ENCODE results near the gene SCN2B.

The SCN2B gene, protein sequence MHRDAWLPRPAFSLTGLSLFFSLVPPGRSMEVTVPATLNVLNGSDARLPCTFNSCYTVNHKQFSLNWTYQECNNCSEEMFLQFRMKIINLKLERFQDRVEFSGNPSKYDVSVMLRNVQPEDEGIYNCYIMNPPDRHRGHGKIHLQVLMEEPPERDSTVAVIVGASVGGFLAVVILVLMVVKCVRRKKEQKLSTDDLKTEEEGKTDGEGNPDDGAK

DNA sequence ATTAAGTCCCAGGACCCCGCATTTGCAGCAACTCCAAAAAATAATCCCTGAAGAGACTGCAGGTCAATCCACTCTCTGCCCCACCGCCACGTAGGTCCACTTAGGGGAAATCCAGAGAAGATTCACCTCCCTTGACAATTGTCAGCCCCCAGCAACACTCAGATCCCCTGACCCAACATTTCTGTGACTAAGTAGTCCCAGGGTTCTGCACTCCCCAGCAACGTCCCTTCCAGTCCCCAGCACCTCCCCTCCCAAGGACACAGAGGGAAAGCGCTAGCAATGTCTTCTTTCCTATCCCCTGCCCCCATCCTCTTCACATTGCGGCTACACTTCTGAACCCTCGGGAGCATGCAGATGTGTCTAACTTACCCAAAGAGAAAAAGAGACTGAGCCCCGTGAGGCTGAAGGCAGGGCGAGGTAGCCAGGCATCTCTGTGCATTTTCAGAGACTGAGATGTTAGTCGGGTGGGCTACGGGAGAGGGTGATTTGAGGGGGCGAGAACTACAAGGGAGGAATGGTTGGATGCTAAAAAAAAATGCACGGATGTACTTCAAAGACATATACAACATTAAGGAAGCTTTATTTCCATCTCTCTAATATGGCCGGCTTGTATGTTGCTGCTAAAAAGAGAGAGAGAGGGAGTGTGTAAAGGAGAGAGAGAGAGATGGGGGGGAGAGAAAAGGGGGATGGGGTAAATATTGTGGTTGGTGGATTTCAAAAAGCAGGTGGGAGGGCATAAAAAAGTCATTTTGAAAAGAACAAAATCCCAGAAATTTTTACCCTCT, at the start of gene SCN2B:
Gene SCN2B, minus strand, starts transcription at position 647 of the 785 bp plus-strand sequence. Its CDS starts 208 bp downstream, at position 439.
- DNase-seq (ENCODE audit: low read depth) = no peak

DNA sequence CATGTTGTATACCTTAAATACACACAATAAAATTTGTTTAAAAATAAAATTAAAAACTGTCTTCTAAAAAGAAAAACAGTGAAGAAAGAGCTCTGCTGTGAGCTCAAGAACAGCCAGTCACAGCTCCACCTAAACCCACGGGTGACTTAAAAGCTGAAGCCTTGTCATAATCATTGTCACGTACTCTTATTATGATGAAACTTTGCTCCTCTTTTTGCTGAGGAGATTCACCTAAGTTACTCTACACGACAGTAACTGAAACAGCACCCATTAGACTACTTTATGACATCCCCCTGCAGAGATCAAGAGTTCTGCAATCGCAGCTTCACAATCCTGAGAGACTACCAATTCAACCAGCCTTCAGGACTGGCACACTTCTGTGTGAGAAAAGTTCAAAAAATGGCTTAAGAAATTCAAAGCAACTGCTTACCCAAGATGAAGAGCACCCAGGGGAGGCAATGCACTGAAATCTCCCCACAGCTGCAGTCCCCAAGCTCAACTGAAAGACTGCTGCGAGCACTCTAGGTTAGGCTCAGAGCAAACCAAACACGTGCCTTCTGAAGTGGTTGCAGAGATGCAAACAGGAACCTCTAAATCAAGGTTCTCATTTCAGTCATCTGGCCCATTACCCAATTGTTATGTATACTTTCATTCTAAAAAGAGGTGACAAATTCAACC, 48.2 kb upstream of the SCN2B start, which contains the start of gene JAML:
Gene JAML, minus strand, starts transcription at position 501 of the 678 bp plus-strand sequence. CDS start 10,145 bp downstream, outside the sequence.
- DNase-seq (ENCODE audit: low read depth) = no peak

DNA sequence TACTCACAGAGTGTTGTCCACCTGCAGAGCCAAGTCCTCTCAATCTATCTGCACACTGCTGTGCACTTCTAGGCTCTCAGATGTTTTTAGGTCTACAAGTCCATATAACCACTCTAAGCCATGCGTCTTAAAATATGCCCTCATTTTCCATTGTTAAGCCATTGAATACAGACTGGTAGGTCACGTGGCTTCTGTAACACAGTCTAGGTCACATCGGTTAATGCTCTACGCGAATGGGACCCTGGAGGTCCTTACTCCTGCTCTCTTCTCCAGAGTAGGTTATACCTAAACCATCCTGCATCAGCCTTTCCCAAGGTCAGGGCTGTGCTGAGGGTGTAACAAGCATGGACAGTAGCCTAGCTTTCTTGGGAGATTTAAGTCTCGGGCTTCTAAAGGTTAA, 47.6 kb upstream of the SCN2B start:
- DNase-seq (ENCODE audit: low read depth) = no peak

DNA sequence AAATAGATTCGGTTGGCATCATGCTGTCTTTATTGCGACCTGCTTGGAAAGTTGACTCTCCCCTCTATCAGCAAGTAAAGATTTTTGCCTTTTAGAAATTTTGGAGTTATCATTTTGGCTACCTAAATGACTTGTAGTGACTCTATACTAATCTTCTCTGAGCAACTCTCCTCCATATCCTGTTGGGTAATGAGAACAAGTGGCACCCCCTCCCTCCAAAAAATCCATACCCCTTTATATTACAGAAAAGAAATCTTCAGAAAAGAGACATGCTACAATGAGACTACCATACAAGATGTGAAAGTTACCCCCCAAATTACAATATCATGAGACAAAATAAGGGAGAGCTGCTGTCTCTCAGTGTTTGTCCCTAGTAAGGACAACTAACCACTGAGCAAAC, 47.1 kb upstream of the SCN2B start:
- DNase-seq (ENCODE audit: low read depth) = no peak

DNA sequence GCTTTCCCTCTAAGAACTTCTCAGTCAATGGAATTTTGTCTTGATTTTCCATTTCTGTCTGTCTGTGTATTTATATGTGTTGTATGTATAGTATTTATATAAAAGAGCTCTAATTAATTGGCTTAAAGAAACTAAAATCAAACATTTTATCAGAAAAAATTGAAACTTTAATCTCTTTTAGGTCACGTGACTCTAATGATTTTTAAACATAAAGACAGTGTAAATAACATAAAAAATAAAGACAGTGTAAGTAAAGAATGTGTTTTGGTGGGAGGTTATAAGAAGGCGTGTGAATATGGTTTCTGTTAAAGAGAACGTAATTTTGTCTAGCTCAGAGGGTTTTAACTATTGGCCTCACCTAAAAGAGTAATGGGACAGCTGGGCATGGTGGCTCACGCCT, 46.0 kb upstream of the SCN2B start:
- DNase-seq (ENCODE audit: low read depth) = no peak

DNA sequence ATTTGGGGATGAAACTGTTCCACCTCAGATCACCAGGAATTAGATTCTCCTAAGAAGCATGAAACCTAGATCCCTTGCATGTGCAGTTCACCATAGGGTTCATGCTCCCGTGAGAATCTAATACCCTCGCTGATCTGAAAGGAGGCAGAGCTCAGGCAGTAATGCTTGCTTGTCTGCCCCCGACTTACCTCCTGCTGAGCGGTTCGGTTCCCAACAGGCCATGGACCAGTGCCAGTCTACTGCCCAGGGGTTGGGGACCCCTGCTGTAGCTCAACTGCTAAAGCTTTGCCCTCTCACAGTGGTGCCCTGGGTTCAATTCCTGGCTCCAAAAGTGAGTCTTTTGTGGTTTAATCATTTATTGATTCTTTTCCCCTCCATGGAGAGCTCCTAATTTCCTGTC, 45.0 kb upstream of the SCN2B start:
- no peak for DNase-seq (ENCODE audit: low read depth)

DNA sequence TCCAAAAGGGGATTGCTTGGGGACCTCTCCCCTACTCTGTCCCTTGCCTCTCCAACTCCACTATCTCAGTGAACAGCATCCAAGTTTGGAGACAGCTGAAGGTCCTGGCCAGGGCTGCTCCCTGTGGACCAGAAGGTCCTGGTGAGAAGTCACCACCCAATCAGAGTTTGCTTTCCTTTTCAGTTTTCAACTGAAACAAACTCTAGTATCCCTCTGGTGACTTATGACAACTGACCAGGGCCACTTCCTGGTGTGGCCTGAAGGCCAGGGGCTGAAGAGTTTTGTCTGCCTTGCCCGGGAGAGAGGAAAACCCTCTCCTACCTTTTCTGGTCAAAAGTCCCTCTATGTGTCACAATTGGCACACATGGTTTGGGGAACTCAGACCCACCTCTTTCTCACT, 43.3 kb upstream of the SCN2B start:
- DNase-seq (ENCODE audit: low read depth) = no peak

DNA sequence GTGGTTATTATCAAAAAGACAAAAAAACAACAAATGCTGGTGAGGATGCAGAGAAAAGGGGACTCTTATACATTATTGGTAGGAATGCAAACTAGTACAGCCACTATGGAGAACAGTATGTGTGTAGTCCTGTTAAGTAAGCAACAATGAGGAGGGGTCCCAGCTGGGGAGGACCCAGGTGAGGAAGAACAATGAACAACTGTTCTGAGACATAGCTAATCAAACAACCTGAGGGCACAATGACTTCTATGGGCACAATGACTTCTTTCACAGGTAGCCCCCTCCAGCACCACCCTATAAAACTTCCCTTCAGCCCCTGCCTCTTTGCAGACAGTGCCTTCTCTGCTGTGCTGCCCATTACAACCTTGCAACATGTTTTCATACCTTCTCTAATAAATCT, 42.8 kb upstream of the SCN2B start:
- DNase-seq (ENCODE audit: low read depth) = no peak

DNA sequence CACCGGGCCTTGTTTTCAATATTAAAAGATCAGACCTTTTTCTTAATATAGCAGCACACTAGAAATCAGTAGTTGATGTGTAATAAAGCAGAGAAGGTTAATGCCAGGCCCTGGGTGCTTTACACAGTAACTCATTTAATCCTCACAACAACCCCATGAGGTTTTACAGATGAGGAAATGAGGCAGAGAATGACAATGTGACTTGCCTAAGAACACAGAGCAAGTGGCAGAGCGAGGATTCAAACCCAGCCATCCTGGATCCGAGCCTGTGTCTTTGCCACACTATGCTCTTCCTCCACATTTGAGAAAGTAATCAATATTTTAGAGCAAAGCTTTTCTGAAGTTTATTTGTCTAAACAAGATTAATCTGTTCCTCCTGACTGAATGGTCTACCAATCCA, 41.1 kb upstream of the SCN2B start:
- no peak for DNase-seq (ENCODE audit: low read depth)

DNA sequence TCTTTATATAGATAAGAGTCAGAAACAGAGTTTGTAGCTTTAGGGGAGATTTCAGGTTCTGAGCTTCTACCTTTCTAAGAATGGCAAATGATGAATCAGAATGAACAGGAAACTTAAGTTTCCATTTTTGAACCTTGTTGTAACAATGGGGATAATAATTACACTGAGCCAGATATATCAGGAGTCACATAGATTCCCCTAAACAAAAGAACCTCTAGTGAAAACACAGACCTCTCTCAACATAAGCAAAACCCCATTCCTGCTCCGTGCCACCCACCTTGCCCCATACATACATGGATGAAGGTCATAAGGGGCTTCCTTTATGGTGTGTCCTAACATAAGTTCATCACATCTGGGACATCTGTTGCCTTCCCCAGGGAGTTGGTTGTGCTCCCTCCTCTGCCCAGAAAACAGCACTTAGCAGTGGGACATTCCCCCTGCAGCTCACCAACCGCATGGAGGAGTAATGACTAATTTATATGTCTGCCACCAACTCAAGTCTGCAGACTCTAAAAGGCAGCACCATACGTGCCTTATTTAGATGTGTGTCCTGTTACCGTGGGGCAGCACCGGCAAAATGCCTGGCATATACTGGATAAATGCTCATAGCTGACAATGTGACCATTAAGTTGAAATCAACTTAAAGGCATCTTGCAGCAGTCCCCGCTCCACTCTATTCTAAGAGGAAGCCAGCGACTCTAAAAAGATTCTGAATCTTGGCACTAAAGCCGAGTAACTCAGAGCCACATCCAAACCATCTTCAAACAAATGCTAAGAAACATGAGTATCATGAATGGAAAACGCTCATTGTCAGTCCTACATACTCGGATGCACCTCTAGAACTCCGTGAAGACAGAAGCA, 40.4 kb upstream of the SCN2B start:
- no peak for DNase-seq (ENCODE audit: low read depth)

DNA sequence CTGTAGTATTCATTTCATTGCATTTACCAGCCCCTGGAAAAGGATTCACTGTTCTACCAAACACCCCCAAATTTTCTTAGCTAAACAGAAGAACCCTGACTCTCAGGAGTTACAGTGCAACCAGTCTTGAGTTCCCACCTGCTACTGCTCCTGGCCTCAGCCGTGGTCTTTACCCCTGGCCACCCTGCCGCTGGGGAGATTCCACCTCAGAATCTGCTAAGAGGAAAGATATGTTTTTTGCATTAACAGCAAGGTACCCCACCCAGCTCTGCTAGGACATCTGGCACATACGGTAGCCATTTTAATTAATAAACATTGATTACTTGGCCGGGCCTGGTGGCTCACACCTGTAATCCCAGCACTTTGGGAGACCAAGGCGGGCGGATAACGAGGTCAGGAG, 39.3 kb upstream of the SCN2B start:
- no peak for DNase-seq (ENCODE audit: low read depth)

DNA sequence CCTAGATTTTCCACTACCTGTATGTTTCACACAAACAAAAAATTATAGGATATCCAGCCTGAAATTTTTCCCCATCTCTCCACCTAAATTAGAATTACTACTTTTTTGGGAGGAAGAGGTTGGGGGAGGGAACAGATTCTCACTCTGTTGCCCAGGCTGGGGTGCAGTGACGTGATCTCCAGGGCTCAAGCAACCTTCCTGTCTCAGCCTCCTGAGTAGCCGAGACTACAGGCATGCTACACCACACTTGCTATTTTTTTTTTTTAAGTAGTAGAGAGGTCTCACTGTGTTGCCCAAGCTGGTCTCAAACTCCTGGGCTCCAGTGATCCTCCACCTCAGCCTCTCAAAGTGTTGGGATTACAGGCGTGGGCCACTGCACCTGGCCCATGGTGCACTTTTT, 38.8 kb upstream of the SCN2B start:
- DNase-seq (ENCODE audit: low read depth) = no peak

DNA sequence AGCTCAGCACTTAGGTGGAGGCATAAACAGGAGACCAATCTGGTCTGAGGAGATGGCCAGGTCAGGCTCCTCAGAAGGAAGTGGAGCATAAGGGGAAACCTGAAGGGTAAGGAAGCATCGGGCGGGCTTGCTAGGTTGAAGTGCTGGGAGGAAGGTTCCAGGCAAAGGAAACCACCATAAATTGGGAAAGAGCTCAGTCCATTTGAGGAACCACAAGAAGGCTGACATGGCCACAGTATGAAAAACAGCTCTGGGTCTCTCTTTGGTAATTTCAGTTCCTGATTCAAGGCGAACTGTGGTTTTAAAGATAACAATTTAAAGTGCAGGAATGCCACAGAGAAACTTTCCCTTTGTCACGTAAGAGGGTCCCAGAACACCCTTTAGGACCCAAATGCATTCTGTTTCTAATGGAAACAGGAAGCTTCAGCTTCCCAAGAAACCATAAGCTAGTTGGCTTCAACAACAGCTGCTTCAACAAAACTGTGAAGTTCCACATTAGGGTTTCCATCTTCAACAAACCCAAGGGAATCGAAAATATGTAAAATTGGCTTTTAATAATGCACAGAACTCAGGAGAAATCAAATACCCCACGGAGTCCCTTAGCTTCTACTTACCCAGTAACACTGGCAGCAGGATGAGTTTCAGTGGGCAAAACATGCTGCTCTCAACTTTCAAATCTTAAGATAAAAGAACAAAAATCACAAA, 37.9 kb upstream of the SCN2B start:
- DNase-seq (ENCODE audit: low read depth) = no peak

DNA sequence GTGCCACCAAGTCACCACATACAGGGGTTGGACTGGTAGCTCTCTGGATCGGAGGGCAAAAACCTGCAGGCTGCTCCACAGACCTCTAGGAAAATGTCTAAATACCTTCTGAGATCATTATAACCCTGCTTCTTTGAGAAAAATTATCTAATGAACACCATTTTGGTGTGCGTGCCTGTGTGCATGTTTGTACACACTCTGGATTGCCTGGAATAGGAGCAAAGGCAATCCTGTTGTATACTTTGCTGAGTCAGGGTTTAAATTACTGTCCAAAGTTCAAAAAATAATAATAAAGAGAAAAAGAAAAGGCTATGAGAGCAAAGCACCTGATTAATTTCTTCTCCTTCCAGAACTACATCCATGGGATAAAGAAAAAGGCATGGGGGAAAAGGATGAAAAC, 37.3 kb upstream of the SCN2B start:
- DNase-seq (ENCODE audit: low read depth) = no peak

DNA sequence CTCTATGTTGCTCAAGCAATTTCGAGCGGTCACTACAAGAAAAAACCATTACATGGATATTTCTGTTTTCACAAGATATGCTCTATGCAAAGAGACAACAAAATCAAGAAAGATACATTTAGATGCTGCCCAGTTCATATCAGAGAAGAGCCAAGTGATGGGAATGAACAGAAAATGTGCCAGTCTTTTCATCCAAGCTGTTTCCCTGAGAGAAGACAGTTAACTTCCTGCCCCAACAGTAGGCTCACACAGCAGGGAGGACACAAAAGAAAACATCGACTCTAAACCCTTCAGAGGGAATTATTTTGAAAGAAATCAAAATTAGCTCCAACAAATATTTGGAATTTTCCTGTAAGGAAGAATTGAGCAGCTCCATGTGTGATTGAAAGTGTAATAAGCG, 36.8 kb upstream of the SCN2B start:
- no peak for DNase-seq (ENCODE audit: low read depth)

DNA sequence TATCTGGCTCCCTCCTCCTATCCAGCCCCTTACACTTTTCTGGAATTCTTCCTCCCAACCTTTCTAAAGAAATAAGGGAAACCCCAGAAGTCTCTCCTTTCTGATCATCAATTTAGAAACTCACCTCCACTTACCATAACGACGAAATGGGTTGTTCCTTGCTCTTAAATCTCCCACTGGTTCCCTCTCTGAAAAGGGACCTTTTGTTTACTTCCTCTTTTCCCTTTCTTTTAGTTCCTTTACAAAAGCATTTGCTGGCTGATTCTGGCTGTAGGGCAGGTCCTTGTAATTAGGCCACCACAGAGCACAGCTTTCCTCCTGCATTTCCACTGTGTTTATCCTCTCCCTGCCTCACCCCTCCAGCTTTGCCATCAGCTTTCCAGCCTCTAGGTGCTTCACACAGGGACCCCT, 36.3 kb upstream of the SCN2B start:
- no peak for DNase-seq (ENCODE audit: low read depth)

DNA sequence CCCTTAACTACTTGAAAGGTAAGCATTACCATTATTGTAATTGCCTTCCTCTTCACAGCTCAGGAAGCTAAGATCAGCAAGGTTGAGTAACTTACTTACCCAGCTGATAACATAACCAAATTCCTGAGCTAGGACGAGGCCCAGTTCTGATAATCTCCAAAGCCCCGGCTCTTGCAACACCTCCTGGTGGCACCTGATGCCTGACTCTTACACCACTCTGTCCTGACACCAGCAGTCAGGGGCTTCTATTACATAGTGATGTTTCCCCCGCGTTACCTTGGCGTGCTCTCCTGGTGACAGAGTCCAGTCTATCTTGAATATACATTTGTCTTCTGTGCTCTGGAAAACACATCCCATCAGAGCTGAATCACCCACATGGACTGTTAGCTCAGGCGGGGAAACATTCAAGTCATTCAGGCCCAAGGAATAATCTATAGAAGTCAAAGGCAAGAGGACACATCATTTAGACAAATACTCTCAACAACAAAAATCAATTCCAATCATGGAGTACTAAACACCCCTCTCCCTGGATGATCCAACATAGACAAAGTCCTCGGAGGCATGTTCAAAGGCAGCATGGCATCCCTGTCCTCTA, 35.8 kb upstream of the SCN2B start:
- peak; percentile 6 for DNase-seq (ENCODE audit: low read depth)

DNA sequence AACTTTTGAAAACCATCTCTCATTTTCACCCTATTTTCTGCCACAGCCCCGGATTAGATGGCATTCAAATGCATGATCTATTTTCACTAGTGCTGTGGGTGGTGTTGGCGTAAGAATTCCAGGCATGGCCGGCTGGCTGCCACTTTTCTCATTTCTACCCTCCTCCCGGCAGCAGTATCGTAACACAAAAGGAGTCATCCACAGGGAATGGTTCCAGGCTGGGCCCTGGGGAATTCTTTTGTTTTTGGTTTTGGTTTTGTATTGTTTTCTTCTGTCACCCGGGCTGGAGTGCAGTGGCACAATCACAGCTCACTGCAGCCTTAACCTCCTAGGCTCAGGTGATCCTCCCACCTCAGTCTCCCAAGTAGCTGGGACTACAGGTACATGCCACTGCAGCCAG, 34.6 kb upstream of the SCN2B start:
- DNase-seq (ENCODE audit: low read depth) = no peak

DNA sequence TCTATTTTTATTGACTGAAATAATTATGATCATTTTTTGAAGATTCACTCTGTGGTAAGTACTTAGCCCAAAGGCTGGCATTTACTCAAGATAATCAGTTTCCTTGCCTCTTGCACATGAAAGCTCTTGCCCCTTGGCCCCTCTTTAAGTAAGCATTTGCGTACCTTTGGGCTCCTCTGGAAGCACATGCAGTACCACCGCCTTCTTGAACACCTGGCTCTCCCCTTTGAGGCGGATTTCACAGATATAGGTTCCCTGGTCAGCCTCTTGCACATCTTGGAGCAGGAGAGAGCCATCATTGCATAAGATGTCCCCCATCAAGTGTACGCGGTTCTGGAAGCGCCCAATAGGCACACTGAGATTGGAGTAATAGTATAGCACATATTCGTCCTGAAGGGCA, 33.9 kb upstream of the SCN2B start:
- DNase-seq (ENCODE audit: low read depth) = no peak

DNA sequence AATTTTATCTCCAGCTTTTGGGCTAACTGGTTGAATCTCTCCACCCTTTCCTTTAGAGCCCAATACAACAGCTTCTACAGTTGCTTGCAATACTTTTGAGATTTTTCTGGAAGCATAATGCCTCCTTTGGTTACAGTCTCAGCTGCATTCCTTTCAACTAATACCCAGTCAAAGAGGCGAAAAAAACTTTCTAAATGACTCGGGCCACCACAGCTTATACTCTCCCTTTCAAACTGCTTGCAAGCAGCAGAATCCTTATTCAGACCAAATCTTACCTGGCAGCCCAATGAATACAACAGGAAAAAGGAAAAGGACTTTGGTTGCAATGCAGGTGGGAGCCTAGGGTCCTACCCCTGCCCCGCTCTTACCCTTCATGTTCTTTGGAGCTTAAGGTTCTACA, 32.6 kb upstream of the SCN2B start:
- no peak for DNase-seq (ENCODE audit: low read depth)

DNA sequence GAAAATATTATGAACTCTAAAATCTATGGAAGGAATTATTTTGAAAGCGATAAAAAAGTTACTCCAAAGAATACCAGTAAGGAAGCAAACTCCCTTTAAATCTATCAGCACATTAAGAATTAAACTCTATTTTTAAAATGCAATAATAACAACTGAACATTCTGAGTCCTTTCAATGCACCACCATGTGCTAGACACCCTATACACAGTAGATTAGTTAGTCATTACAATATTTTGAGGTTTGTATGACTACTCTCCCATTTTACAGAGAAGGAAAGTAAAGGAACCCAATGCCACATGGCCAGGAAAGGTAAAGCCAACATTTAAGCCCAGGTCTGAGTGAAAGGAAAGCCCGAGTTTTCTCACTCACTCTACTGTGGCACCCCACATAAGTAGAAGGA, 30.6 kb upstream of the SCN2B start:
- no peak for DNase-seq (ENCODE audit: low read depth)

Measured in iris pigment epithelial cell (primary cell).